22Rv1 (cell line): ENCODE measurements around the gene LRSAM1.

Experiments
- H3K27ac ChIP-seq: fragments of 450-650 bp; 2 replicates; pipeline ENCODE4 v1.5.1; 2017
- ZFX ChIP-seq: fragments of 450-650 bp; IDR thresholded peaks from 2 replicates; pipeline ENCODE4 v1.6.1; 2017; ENCODE audit warnings: antibody characterized with exemption, borderline replicate concordance
- TF ChIP-seq, protein P1 (sequence below): fragments of 450-650 bp; IDR thresholded peaks from 2 replicates; pipeline ENCODE4 v1.5.1; 2017; ENCODE audit warnings: mild to moderate bottlenecking

Gene LRSAM1

DNA sequence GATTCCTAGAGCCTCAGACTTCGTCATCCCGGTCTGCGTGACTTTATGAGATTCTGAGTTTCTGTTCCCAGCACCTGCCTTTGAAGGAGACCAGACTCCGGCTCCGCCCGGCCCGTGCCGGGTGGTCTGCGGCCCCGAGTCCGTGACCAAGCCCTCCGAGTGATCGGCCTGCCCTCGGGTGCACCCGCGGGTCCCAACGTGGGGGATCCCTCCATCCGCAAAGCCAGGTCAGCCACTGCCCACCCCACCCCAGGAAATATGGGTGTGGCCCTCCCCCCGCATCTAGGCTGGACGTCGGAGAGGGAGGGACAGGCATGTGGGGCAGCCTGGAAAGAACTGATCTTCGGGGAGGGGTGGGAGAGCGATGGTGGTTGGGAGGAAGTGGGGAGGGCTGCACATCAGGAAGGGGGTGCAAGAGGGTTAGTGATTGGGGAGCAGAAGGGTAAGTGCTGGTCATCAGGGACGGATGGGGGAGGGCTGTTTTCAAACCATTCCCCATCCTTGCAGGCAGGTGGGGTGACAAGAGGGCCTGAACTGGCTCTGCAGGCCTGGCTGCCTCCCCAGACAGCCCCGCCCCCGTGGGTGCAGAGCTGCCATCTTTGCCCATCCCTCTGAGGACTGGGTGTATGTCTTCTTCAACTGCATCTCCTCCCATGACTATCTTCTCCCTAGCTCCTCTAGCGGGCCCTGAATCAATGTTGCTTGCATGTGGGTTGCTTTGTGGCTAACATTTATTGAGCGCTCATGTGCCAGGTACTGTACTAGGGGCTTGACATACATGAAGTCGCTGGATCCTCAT lies 747 bp downstream of the LRSAM1 start:
- peak overlapping the region; percentile 95 for H3K27ac ChIP-seq
- TF ChIP-seq, protein P1, sequence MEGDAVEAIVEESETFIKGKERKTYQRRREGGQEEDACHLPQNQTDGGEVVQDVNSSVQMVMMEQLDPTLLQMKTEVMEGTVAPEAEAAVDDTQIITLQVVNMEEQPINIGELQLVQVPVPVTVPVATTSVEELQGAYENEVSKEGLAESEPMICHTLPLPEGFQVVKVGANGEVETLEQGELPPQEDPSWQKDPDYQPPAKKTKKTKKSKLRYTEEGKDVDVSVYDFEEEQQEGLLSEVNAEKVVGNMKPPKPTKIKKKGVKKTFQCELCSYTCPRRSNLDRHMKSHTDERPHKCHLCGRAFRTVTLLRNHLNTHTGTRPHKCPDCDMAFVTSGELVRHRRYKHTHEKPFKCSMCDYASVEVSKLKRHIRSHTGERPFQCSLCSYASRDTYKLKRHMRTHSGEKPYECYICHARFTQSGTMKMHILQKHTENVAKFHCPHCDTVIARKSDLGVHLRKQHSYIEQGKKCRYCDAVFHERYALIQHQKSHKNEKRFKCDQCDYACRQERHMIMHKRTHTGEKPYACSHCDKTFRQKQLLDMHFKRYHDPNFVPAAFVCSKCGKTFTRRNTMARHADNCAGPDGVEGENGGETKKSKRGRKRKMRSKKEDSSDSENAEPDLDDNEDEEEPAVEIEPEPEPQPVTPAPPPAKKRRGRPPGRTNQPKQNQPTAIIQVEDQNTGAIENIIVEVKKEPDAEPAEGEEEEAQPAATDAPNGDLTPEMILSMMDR, result no peak
- TF ChIP-seq ZFX, result no peak

DNA sequence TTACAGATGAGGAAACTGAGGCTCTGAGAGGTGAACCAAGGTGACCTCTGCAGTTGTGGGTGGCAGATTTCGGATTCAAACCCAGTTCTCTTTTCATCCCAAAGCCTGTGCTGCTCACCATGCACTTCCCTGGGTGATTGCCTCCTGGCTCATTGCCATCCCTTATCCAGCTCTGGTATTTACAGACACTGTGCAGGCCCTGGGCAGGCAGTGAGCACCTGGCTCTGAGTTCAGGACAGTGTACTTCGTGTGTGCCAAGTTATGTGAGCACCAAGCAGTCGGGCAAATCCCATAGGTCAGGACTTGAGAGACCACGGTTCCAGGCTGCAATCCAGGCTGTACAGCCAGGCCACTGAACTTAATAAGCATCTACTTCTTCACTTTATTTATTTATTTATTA lies 1.4 kb downstream of the LRSAM1 start:
- H3K27ac ChIP-seq, result peak overlapping the region; percentile 95
- TF ChIP-seq ZFX, result no peak
- TF ChIP-seq, protein P1, result no peak

DNA sequence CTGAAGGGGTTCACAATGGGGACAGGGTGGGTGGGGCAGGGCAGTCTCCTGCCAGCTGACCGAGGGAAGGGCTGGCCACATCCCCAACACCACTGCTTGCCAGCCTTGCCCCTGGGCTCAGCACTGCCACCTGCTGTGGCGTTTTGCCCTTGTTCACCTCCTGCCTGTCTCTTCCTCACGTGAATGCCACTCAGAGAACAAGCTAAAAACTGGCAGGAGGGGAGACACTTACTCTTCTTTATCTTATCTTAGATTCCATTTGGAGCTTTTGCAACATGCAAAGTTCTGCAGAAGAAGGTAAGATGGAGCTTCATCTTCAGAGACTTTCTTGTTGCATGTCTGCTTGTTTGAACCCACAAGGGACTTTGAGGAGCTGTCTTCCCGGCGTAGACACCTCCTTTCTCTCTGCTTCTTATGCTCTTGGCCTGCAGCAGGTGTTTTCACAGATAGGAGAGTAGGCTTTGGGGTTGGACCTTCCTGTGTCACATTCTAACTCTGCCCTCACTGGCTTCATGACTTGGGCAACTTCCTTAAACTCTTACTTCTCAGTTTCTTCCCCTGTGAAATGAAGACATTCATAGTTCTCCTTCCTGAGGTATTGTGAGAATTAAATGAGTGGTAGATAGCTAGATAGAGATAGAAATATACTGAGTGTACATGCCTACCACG lies 4.1 kb downstream of the LRSAM1 start:
- no peak overlapping the region for H3K27ac ChIP-seq
- TF ChIP-seq ZFX, result no peak
- TF ChIP-seq, protein P1, result peak; percentile 66

DNA sequence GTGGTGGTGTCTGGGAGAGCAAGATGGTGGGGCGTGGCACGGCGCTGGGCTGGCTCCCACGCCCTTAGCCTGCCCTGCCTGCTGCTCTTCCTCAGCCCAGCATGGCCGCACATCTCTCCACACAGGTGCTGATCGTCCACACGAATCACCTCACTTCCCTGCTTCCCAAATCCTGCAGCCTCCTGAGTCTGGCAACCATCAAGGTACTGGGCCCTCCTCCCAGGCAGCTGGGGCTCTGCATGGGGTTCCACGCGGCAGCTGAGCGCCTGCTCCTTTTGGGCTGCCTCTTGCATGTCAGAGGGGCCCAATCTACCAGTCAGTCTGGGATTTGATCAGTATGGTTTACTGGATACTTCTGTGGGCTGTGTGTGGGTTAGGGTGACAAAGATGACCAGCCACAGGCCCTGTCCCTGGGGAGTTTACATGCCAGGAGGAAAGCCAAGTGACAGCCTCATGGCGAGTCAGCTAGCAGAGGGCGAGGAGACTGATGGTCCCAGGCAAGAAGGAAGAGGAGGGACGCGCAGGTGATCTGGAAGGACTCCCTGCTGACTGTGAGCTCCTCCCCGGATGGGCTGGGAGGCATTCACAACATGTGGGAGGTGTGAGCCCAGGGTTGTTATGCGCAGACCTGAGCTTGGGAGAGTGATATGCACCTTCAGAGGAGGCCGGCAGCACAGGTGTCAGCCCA lies 6.0 kb downstream of the LRSAM1 start:
- TF ChIP-seq, protein P1, result no peak
- no peak for TF ChIP-seq ZFX
- H3K27ac ChIP-seq, result no peak overlapping the region

DNA sequence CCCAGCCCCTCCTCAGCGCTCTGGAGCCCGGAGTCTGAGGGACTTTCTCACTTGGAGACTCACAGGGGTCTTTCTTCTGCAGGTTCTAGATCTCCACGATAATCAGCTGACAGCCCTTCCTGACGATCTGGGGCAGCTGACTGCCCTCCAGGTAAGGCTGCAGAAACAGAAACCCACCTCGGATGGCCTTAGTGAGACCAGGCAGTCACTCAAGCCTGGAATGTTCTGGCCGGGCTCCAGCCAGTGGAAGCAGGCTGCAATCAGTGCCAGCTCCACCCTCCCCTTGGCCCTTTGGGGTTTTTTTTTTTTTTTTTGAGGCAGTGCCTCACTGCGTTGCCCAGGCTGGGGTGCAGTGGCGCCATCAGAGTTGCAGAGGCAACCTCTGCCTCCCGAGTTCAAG lies 7.6 kb downstream of the LRSAM1 start:
- H3K27ac ChIP-seq, result no peak overlapping the region
- TF ChIP-seq ZFX, result no peak
- TF ChIP-seq, protein P1, result no peak

DNA sequence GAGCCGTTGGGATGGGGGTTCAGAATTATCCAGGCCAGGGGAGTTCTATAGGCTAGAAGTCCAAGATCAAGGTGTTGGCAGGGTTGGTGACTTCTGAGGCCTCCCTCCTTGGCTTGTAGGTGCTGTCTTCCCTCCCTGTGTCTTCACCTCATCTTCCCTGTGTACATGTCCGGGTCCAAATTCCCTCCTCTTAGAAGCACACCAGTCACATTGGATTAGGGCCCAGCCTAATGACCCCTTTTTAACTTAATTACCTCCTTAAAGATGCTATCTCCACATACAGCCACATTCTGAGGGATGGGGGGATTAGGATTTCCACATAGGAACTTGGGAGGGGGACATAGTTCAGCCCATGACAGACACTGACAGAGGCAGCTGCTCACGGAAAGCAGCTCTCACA lies 12.1 kb downstream of the LRSAM1 start:
- no peak overlapping the region for H3K27ac ChIP-seq
- no peak for TF ChIP-seq ZFX
- TF ChIP-seq, protein P1, result no peak
